GM04503 (cell line): ENCODE measurements around the gene NFX1.

ENCODE experiments used
- DNase-seq: peaks from one replicate; pipeline ENCODE4 v3.0.0-alpha.2; 2012; ENCODE audit warnings: low read depth

Gene NFX1

GRCh38 chr9:33267151-33267767 is 23.1 kb upstream of the NFX1 start:
- DNase-seq, result no peak

- DNase-seq, result no peak
Measured at GRCh38 chr9:33270146-33270545, 20.2 kb upstream of the NFX1 start.

- DNase-seq, result no peak
Measured at GRCh38 chr9:33272061-33272460, 18.3 kb upstream of the NFX1 start.

- no peak for DNase-seq
Measured at GRCh38 chr9:33273266-33273971, 16.9 kb upstream of the NFX1 start.

- DNase-seq, result no peak
Measured at GRCh38 chr9:33273972-33274328, 16.4 kb upstream of the NFX1 start.

- no peak for DNase-seq
Measured at GRCh38 chr9:33277484-33277883, 12.8 kb upstream of the NFX1 start.

- no peak for DNase-seq
Measured at GRCh38 chr9:33285502-33285901, 4.8 kb upstream of the NFX1 start.

GRCh38 chr9:33287087-33287490 is 3.2 kb upstream of the NFX1 start:
- DNase-seq, result no peak

GRCh38 chr9:33288235-33288634 is 2.1 kb upstream of the NFX1 start:
- DNase-seq, result no peak

- DNase-seq, result no peak
Measured at GRCh38 chr9:33288828-33289483, 1.4 kb upstream of the NFX1 start.

- no peak for DNase-seq
Measured at GRCh38 chr9:33289496-33289895, 820 bp upstream of the NFX1 start.

GRCh38 chr9:33289936-33290246 is 425 bp upstream of the NFX1 start:
- no peak for DNase-seq

GRCh38 chr9:33291031-33291397 is 698 bp downstream of the NFX1 start:
- no peak for DNase-seq

- DNase-seq, result no peak
Measured at GRCh38 chr9:33291901-33292300, 1.6 kb downstream of the NFX1 start.

- no peak for DNase-seq
Measured at GRCh38 chr9:33293782-33294181, 3.5 kb downstream of the NFX1 start.

GRCh38 chr9:33294670-33295432 is 4.5 kb downstream of the NFX1 start:
- no peak for DNase-seq

- no peak for DNase-seq
Measured at GRCh38 chr9:33295571-33295970, 5.3 kb downstream of the NFX1 start.

- DNase-seq, result no peak
Measured at GRCh38 chr9:33297432-33297831, 7.1 kb downstream of the NFX1 start.

- no peak for DNase-seq
Measured at GRCh38 chr9:33300546-33300945, 10.2 kb downstream of the NFX1 start.

GRCh38 chr9:33304362-33304761 is 14.0 kb downstream of the NFX1 start:
- no peak for DNase-seq

- no peak for DNase-seq
Measured at GRCh38 chr9:33306037-33306436, 15.7 kb downstream of the NFX1 start.

- no peak for DNase-seq
Measured at GRCh38 chr9:33307067-33307466, 16.8 kb downstream of the NFX1 start.

- DNase-seq, result no peak
Measured at GRCh38 chr9:33309903-33310302, 19.6 kb downstream of the NFX1 start.
